ENCODE results near the gene ZNF454.

ZNF454 gene

DNA sequence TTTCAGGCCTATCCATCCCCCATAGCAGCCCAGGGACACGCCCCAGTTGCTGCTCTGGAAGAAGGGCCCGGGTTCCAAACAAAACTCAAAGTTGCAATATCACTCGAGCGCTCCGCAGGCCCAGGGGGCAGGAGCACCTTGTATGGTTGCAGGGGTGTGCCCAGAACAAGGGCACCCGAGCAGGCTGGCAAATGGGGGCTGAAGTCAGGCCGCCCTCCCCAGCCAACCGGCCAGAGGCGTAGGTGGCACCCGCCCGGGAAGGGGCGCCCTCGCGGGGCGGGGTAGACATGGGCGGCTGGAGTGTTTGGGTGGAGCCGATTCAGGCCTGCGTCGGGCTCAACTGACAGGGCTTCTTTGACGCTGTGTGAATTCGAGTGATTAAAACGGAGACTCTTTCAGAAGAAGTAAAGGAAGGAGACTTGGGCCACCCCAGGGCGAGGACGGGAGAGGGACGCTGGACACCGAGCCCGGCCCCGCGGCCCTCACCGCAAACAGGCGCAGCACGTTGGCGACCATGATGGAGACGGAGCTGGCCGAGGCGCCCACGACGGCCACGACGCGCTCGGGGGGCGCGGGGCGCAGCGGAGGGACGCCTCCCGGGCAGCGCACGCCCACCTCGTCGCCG is 53.1 kb downstream of the ZNF454 start:
- DNase-seq, result no peak

DNA sequence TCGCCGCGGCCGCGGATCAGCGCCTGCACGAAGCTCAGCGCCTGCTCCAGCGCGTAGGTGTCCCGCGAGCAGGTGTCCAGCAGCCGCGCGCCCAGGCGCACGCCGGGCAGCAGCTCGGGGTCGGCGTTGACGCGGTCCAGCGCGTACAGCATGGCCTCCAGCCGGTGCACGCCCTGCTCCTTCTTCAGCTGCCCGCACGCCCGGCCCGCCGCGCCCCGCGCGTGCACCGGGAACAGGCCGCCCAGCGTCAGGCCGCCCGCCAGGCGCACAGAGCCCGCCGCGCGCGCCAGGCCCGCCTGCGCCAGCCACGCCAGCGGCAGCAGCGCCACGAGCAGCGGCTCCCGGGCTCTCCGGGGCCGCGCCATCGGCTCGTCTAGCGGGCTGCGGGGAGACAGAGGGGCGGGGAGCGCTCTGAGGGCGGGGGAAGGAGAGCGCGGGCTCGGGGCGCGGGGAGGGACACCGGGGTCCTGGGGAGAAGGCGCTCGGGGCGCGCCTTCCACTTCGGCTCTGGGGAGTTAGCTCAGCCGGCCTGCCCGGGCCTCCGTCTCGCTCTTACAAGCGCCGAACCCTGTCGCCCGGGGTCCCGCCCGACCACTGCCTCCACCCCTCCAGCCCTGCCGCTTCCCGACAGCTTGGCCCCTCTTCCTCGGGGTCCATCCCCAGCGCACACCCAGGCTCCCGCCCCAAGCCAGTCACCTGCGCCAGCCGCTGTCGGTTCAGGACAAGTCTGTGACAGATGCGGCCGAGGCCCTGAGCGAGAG is 53.8 kb downstream of the ZNF454 start, which contains the start of gene GRM6:
Gene GRM6 (minus strand): TSS at position 741 of the 761 bp plus-strand sequence. CDS start 376 bp downstream, at position 365.
- DNase-seq, result no peak

GRCh38 chr5:178995341-178995690 is 54.3 kb downstream of the ZNF454 start:
- no peak for DNase-seq

DNA sequence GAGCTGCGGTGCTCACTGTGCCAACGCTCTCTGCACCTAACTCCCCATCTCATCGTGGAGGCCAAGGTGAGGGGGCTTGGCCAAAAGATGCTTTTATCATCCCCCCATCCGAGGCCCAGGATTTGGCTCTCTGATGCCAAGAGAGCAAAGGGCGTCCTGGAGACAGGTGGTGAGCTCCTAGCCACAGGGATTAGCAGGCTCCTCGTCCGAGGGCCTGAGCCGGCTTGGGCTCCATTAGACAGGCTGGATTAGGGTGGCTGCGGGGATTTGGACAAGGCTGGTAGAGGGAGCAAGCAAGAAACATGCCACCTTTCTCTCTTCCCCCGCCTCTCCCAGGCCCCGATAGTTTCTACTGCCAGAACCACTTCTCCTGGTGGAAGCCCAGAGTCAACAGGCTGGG is 55.2 kb downstream of the ZNF454 start:
- no peak for DNase-seq

DNA sequence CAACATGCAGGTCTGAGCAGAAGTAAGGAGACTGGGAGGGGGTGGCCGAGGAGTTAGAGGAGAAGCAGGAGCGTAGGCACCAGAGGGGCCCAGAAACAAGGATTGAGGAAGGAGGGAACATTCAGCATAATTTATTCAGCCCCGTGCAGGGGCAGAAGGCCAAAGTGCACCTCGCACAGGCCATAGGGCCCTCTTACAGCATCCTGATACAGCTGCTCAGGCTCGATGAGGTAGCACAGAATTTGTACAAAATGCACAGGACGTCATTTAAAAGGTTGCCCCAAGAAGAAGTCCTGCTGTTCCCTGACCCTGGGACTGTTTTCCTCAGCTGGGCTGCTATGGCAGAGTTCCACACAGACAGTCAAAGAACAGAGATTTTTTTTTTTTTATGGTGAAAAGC is 56.2 kb downstream of the ZNF454 start:
- DNase-seq, result no peak

DNA sequence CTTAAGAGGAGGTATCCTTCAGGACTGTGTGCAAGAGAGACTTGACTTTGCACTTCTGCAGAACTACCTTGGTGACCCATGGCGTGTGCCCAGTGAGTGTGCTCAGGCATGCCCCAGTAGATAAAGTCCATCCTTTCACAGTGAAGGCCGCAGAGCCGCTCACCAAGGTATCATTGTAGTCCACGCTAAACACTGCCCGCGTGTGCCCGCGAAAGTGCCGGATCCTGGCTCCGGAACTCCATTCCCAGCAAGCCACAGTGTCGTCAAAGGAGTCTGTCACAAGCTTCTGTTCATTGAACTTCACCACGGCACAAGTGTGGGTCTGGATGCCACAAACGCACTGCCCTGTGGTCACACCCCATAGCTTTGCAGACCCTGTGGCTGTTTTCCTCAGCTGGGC is 57.4 kb downstream of the ZNF454 start:
- no peak for DNase-seq

DNA sequence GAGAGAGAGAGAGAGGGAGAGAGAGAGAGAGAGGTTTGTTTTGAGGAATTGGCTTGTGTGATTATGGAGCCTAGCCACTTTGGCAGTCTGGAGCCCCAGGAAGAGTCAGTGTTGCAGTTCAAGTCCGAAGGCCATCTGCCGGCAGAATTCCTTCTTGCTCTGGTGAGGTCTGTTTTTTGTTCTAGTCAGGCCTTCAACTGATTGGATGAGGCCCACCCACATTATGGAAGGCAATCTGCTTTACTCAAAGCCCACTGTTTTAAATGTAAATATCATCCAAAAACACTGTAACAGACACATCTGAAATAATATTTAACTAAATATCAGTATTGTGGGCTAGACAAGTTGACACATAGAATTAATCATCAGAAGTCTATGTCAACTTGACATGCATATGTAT is 65.6 kb downstream of the ZNF454 start:
- no peak for DNase-seq

GRCh38 chr5:179008667-179009066 is 67.7 kb downstream of the ZNF454 start:
- no peak for DNase-seq

Measured in activated CD4-positive, alpha-beta T cell treated with anti-CD3 and anti-CD28 coated beads, Interleukin-2, amount 50 U/mL, for 1 hour (primary cell).